ENCODE results near the gene CFAP410. TPM values are rescaled to one million over a fixed set of nuclear protein-coding genes. Genes with fewer than 3 reads are reported as not detected.
"Not testable (repeated sequence)": the region's sequence is repeated elsewhere in the genome, so short reads cannot be mapped to it uniquely, and the experiment has no call there.

Gene CFAP410
- polyA plus RNA-seq, 3 donors: 14.8 to 18.7 (median 15.4) TPM

GRCh38 chr21:44370027-44370735 lies 31.0 kb upstream of the CFAP410 start:
- peak in 1 of 3 donors; percentile 44 for DNase-seq (ENCODE audit: low read depth in 3 of 3, low spot score in 2 of 3)

- no peak for DNase-seq (ENCODE audit: low read depth in 3 of 3, low spot score in 2 of 3)
These were observed 29.7 kb upstream of the CFAP410 start for GRCh38 chr21:44368711-44369446.

DNA sequence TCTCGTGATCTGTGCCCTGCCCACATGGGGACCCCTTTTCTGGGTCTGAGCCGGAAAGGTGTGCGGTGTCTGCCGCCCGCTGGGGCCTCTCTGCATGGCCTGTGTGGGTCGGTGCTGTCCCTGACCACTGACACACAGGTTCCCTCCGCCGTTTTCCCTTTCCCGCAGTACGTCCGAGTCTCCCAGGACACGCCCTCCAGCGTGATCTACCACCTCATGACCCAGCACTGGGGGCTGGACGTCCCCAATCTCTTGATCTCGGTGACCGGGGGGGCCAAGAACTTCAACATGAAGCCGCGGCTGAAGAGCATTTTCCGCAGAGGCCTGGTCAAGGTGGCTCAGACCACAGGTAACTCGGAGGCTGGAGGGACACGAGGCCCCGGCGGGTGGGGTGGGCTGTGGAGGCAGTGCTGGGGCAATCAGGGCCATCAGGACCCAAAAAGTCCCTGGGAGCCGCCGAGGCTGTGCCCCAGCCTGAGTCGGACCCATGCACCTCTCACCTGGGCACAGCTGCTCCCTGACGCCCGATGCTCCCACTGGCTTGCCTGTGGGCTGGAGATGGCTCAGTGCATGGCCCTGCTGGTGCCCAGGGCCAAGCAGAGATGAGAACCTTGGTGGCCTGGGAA lies 27.5 kb upstream of the CFAP410 start:
- DNase-seq (ENCODE audit: low read depth in 3 of 3, low spot score in 2 of 3): no peak

DNA sequence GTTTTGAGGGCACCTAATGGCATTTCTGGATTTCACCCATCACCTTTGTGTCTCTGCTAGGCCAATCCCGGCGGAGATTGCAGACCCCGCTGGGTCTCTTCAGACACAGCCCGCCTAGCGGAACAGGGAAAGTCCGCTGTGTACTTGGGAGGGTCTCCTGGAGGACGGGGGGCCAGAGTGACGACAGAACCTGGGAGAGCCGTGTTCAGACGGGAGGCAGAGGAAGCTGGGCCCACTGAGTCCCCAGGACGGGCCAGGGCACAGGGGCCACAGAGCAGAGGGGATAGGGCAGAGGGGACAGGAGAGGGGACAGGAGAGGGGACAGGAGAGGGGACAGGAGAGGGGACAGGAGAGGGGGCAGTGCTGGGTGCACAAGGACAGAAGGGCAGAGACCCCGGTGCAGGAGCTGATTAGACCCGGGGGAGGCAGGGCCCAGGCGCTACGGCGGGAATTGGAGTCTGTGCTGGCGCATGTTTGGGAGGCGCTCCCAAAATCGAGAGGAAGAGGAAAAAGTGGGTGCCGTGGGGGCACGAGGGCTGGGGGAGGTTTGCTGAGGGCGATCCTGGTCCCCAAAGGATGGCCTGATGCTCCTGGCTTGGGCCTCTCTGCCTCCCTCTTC lies 26.9 kb upstream of the CFAP410 start:
- DNase-seq (ENCODE audit: low read depth in 3 of 3, low spot score in 2 of 3): no peak

GRCh38 chr21:44365251-44365966 lies 26.2 kb upstream of the CFAP410 start:
- DNase-seq (ENCODE audit: low read depth in 3 of 3, low spot score in 2 of 3): no peak

- no peak for DNase-seq (ENCODE audit: low read depth in 3 of 3, low spot score in 2 of 3)
These were observed 25.2 kb upstream of the CFAP410 start for GRCh38 chr21:44364151-44365053.

DNA sequence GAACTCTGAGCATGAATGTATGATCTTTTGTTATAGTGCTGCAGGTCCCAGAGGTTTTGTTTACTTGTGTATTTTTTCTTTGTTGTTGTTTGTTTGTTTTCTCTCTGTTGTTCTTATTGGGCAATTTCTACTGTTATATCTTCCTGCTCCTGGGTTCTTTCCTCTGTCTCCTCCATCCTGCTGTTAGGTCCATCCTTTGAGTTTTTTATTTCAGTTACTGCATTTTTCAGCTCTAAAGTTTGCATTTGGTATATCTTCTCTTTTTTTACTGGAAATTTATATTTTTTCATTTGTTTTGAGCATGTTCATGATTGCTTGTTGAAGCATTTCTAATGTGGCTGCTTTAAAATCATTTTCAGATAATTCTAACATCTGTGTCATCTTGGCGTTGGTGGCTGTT lies 24.1 kb upstream of the CFAP410 start:
- no peak for DNase-seq (ENCODE audit: low read depth in 3 of 3, low spot score in 2 of 3)

DNA sequence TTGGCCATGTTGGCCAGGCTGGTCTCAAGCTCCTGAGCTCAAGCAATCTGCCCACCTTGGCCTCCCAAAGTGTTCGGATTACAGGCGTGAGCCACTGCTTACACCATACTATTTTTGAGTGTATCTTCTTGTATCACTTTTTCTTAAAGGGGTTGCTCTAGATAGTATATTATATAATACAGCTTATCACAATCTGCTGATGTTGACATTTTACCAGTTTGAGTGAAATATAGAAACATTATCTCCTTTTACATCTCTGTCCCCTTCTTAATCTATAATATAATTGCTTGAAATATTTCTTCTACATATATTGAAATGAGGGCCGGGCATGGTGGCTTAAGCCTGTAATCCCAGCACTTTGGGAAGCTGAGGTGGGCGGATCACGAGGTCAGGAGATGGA lies 22.7 kb upstream of the CFAP410 start:
- not testable (repeated sequence) for DNase-seq (ENCODE audit: low read depth in 3 of 3, low spot score in 2 of 3)

DNA sequence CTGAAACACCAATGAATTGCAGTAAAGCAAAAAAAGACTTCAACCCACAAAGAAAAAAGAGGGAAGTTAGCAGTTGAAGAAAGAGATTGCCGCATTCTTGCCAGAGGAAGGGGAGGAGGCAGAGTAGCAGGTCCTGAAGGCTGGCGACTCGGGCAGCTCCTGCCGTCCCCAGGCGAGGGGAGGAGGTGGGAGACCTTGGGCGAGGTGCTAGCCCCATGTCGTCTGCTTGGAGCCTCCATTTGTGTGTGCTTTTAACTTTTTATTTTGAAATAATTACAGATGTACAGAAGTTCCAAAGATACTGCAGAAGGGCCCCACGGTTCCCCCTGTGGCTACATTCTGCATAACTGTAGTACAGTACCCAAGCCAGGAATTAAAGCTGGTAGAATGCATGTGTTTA lies 21.0 kb upstream of the CFAP410 start:
- DNase-seq (ENCODE audit: low read depth in 3 of 3, low spot score in 2 of 3): no peak

- DNase-seq (ENCODE audit: low read depth in 3 of 3, low spot score in 2 of 3): no peak
These were observed 20.2 kb upstream of the CFAP410 start for GRCh38 chr21:44359396-44359795.

DNA sequence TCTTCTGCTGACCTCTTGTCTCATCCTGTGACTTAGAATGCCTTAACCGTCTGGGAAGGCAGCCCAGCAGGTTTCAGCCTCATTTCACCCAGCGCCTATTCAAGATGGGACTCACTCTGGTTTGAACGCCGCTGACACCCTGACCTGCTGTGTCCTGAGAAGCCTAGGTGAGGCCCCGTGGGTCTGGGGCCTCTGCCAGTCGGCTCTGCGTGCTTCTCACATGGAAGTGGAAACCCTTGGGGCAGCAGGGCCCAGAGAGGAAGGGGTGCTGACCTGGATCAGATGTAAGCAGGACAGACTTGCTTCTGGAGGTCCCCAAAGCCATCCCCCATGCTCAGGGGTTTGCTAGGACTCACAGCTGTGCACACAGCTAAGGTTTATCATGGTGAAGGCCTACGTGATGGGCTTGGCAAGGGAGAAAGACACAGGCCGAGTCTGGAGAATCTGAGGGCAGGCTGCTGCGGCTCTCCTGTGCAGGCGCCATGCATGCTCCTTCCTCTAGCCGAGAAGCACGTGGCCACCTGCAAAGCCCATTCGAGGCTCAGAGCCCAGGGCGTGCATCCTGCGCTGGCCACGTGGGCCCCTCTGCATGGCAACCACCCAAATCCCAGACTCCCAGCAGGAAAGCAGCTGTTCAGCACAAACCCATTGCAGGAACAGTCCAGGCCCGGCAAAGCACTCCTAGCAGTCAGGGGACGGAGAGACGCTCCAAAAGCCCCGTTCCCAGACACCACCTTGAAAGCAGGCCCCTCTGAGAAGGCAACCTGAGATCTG lies 18.1 kb upstream of the CFAP410 start:
- DNase-seq (ENCODE audit: low read depth in 3 of 3, low spot score in 2 of 3): no peak

GRCh38 chr21:44356636-44357035 lies 17.4 kb upstream of the CFAP410 start:
- DNase-seq (ENCODE audit: low read depth in 3 of 3, low spot score in 2 of 3): no peak

DNA sequence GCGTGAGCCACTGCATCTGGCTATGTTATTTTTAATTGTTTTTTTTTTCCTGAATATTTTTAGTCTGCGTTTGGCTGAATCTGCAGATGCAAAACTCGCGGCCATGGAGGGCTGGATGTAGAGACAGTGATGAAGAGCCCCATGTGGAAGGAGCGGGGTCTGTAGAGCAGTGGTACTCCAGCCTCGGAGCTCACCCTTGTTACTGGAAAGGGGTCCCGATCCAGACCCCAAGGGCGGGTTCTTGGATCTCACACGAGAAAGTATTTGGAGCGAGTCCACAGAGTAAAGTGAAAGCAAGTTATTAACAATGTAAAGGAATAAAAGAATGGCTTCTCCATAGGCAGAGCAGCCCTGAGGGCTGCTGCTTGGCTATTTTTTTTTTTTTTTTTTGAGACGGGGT lies 17.0 kb upstream of the CFAP410 start:
- DNase-seq (ENCODE audit: low read depth in 3 of 3, low spot score in 2 of 3): no peak

DNA sequence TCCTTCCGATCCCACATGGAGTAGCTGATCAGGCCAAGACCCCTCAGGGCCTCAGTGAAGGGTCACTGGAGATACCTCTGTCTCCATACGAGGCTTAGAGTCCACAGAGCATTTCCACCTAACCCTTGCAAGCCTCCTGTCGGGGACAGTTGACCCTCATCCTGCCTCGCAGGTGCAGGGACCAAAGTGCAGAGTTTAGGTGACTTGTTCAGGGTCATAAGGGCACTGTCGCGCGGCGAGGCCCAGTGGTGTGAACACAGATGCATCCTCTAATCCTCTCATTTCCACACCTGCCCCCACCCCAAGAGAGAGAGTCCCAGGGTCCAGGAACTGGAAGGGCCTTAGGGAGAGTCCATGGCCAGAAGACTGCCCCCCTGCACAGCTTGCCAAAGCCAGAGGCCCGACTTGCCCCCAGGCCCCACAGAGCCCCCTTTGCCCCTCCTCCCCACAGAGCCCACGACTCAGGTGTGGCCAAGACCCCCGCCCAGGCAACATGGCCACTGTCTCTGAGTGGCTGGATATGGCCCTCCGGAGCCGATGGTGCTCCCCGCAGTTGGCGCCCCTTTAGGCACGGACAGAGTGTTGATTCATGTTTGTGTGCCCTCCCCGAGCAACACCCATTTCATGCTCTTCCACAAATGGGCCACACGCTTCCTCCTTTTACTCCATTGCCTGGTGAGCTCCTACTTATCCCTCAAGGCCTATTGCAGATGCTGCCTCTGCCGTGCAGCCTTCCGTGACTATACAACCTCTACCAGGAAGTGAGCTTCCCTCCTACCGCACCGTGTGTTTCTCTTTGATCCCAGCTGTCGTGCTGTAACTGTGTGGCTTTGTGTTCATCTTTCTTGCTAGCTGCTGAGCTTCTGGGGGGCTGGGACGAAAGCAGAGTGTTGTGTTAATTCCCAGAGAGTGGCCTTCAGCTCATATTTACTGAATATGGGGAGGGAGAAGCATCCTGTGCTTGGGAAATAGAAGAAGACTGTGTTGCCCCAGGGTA lies 15.9 kb upstream of the CFAP410 start:
- DNase-seq (ENCODE audit: low read depth in 3 of 3, low spot score in 2 of 3): no peak

DNA sequence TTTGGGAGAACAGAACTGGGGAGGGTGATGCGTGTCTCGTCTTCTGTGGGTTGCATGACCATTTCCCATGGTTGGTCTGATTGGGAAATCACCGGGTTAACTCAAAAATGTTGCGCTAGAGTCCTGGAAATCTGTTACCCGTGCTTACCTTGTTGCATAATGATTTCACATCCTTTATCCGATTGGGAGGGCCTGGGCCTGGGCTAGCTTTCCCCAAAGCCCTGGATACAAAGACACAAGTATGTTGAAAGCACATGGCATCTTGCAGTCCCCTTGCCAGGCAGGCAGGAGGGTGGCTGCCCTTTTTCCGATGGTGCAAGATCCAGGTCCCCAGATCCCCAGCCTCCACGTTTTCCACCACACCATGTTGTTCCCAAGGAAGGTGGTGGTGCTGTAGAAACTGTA lies 14.8 kb upstream of the CFAP410 start:
- no peak for DNase-seq (ENCODE audit: low read depth in 3 of 3, low spot score in 2 of 3)

DNA sequence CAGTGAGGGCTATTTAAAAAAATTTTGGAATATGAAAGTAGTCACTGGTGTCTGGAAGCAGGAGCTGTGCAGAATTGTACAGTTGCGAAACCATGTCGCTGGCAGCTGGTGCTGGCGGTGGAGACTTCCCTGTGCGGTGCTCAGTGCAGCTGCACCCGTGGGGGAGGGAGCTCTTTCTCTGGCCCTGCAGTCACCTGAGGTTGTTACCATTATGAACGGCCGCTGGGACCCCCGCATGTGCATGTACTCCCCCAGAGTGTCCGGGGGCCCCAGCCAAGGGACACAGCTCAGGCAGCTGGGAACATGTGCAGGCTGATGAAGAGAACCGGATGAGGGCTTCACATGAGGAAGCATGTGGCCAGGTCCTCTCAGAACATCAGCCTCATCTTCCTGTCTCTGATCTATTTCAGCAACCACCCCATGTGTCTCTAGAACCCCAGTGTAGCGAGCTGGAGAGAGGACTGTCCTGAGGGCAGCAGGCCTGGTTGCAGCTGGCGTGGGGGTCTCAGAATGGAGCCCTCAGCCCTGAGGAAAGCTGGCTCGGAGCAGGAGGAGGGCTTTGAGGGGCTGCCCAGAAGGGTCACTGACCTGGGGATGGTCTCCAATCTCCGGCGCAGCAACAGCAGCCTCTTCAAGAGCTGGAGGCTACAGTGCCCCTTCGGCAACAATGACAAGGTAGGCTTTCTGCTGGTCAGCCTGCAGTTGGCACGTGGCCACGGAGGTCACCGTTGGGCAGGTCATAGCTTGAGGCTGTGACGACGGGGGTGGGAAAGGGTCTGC lies 14.2 kb upstream of the CFAP410 start, which contains the start of gene TRPM2:
Gene TRPM2 (plus strand): TSS at position 431 of the 780 bp plus-strand sequence. CDS start 80 bp downstream, at position 511.
- DNase-seq (ENCODE audit: low read depth in 3 of 3, low spot score in 2 of 3): no peak

Data from right renal cortex interstitium (tissue), 3 donors.